ENCODE data around the gene CNGA4. TPM values are rescaled to one million over a fixed set of nuclear protein-coding genes. Genes with fewer than 3 reads are reported as not detected.
"Not testable (repeated sequence)": the region's sequence is repeated elsewhere in the genome, so short reads cannot be mapped to it uniquely, and the experiment has no call there.

CNGA4 gene
- polyA plus RNA-seq, 1 donor from 2014 or later = not detected

GRCh38 chr11:6280809-6281208 is 41.9 kb downstream of the CNGA4 start:
- not testable (repeated sequence) for H3K27me3 ChIP-seq (ENCODE audit: insufficient read depth, low read depth, low read length); H2AFZ ChIP-seq (ENCODE audit: low read depth, low read length); H3K9me3 ChIP-seq (ENCODE audit: low read length); H3K4me3 ChIP-seq (ENCODE audit: low read length); H3K4me2 ChIP-seq (ENCODE audit: low read length); H3F3A ChIP-seq (ENCODE audit: insufficient read depth, low read length, poor library complexity, severe bottlenecking); H3K79me2 ChIP-seq (replicated peaks; ENCODE audit: insufficient read depth, low read length); H3K9ac ChIP-seq (ENCODE audit: low read length); H3K36me3 ChIP-seq (ENCODE audit: insufficient read depth, low read length); H3K27ac ChIP-seq (ENCODE audit: low read length); H4K20me1 ChIP-seq (ENCODE audit: insufficient read depth); H3K9me2 ChIP-seq (ENCODE audit: insufficient read depth, low read length)

- Histone ChIP-seq H4K20me1 (ENCODE audit: insufficient read depth) (no peaks in the 10 kb centered on the region), H3F3A (ENCODE audit: insufficient read depth, low read length, poor library complexity, severe bottlenecking) (no peaks in the 10 kb centered on the region), H2AFZ (ENCODE audit: low read depth, low read length) (no peak overlapping the region), H3K9ac (ENCODE audit: low read length) (no peak overlapping the region), H3K9me2 (ENCODE audit: insufficient read depth, low read length) (no peaks in the 10 kb centered on the region), H3K4me2 (ENCODE audit: low read length) (no peak overlapping the region), H3K36me3 (ENCODE audit: insufficient read depth, low read length) (no peaks in the 10 kb centered on the region), H3K4me3 (ENCODE audit: low read length) (no peak overlapping the region), H3K27ac (ENCODE audit: low read length) (no peak overlapping the region), H3K27me3 (ENCODE audit: insufficient read depth, low read depth, low read length) (no peaks in the 10 kb centered on the region), H3K9me3 (ENCODE audit: low read length) (no peaks in the 10 kb centered on the region), H3K79me2 (replicated peaks; ENCODE audit: insufficient read depth, low read length) (no peaks in the 10 kb centered on the region)
- TF ChIP-seq MXI1 (conservative IDR thresholded peaks at IDR 0.05; ENCODE audit: poor library complexity, severe bottlenecking) (no peak), SMC3 (conservative IDR thresholded peaks at IDR 0.05; ENCODE audit: poor library complexity) (no peak), EZH2 (IDR thresholded peaks at IDR 0.05; ENCODE audit: borderline replicate concordance, insufficient read depth, low read length, poor library complexity, severe bottlenecking) (no peak), EP300 (conservative IDR thresholded peaks at IDR 0.05; ENCODE audit: poor library complexity, severe bottlenecking) (no peak), REST (IDR thresholded peaks at IDR 0.05; ENCODE audit: borderline replicate concordance) (no peak), RAD21 (conservative IDR thresholded peaks at IDR 0.05) (no peak), TAF1 (IDR thresholded peaks at IDR 0.05; ENCODE audit: low read depth) (no peak), POLR2AphosphoS5 (IDR thresholded peaks at IDR 0.05) (no peak), CTCF (IDR thresholded peaks at IDR 0.05; ENCODE audit: poor library complexity, severe bottlenecking) (no peak)
Observed at GRCh38 chr11:6283453-6284023, 44.6 kb downstream of the CNGA4 start.

- Histone ChIP-seq H3F3A (ENCODE audit: insufficient read depth, low read length, poor library complexity, severe bottlenecking) (no peaks in the 10 kb centered on the region), H2AFZ (ENCODE audit: low read depth, low read length) (no peak overlapping the region), H3K27me3 (ENCODE audit: insufficient read depth, low read depth, low read length) (no peaks in the 10 kb centered on the region), H3K9me3 (ENCODE audit: low read length) (no peaks in the 10 kb centered on the region), H3K79me2 (replicated peaks; ENCODE audit: insufficient read depth, low read length) (no peaks in the 10 kb centered on the region), H3K4me2 (ENCODE audit: low read length) (no peak overlapping the region), H3K27ac (ENCODE audit: low read length) (no peak overlapping the region), H3K9ac (ENCODE audit: low read length) (no peak overlapping the region), H4K20me1 (ENCODE audit: insufficient read depth) (no peaks in the 10 kb centered on the region), H3K36me3 (ENCODE audit: insufficient read depth, low read length) (no peaks in the 10 kb centered on the region), H3K9me2 (ENCODE audit: insufficient read depth, low read length) (no peaks in the 10 kb centered on the region), H3K4me3 (ENCODE audit: low read length) (no peak overlapping the region)
- TF ChIP-seq SMC3 (conservative IDR thresholded peaks at IDR 0.05; ENCODE audit: poor library complexity) (no peak), EZH2 (IDR thresholded peaks at IDR 0.05; ENCODE audit: borderline replicate concordance, insufficient read depth, low read length, poor library complexity, severe bottlenecking) (no peak), REST (IDR thresholded peaks at IDR 0.05; ENCODE audit: borderline replicate concordance) (no peak), MXI1 (conservative IDR thresholded peaks at IDR 0.05; ENCODE audit: poor library complexity, severe bottlenecking) (no peak), TAF1 (IDR thresholded peaks at IDR 0.05; ENCODE audit: low read depth) (no peak), POLR2AphosphoS5 (IDR thresholded peaks at IDR 0.05) (no peak), CTCF (IDR thresholded peaks at IDR 0.05; ENCODE audit: poor library complexity, severe bottlenecking) (no peak), RAD21 (conservative IDR thresholded peaks at IDR 0.05) (no peak), EP300 (conservative IDR thresholded peaks at IDR 0.05; ENCODE audit: poor library complexity, severe bottlenecking) (no peak)
Observed at GRCh38 chr11:6284250-6284649, 45.4 kb downstream of the CNGA4 start.
